ENCODE results near the gene FMNL2. TPM values are rescaled to one million over a fixed set of nuclear protein-coding genes. Genes with fewer than 3 reads are reported as not detected.

FMNL2 gene
- total RNA-seq, 1 experiment from 2014 or later, result 43.1 TPM

GRCh38 chr2:152326710-152327109 lies 8.3 kb upstream of the FMNL2 start:
- H3K36me3 ChIP-seq (ENCODE audit: insufficient read depth, low read length, poor library complexity, severe bottlenecking), result no peaks in the 10 kb centered on the region
- no peak for DNase-seq (ENCODE audit: low spot score)
- H3K27ac ChIP-seq (ENCODE audit: low read depth, low read length, poor library complexity, severe bottlenecking), result no peak overlapping the region
- BruUV-seq (replicated peaks), result no TSS peak
- ChIA-PET POLR2A (ENCODE audit: low non-redundant PET) (no interaction called here), CTCF (no interaction called here)
- no peaks in the 10 kb centered on the region for H3K9me3 ChIP-seq (ENCODE audit: low read depth, low read length, poor library complexity, severe bottlenecking)
- no peak for TF ChIP-seq CTCF (conservative IDR thresholded peaks at IDR 0.05; ENCODE audit: low read depth, low read length)
- no peak for TF ChIP-seq EZH2 (IDR thresholded peaks at IDR 0.05; ENCODE audit: borderline replicate concordance, low read depth, low read length, poor library complexity, severe bottlenecking)
- no peaks in the 10 kb centered on the region for H3K27me3 ChIP-seq (replicated peaks; ENCODE audit: insufficient read depth, low read depth, low read length, poor library complexity)
- H3K4me3 ChIP-seq (ENCODE audit: low read depth, low read length, poor library complexity, severe bottlenecking), result no peak overlapping the region
- intact Hi-C loops (cut with micrococcal nuclease; ENCODE audit: unreplicated experiment), result no loop called here
- no peaks in the 10 kb centered on the region for H3K4me1 ChIP-seq (ENCODE audit: insufficient read depth, low read length, poor library complexity, severe bottlenecking)

GRCh38 chr2:152328013-152328412 lies 7.0 kb upstream of the FMNL2 start:
- H3K27me3 ChIP-seq (replicated peaks; ENCODE audit: insufficient read depth, low read depth, low read length, poor library complexity), result no peaks in the 10 kb centered on the region
- intact Hi-C loops (cut with micrococcal nuclease; ENCODE audit: unreplicated experiment), result no loop called here
- no peak for TF ChIP-seq EZH2 (IDR thresholded peaks at IDR 0.05; ENCODE audit: borderline replicate concordance, low read depth, low read length, poor library complexity, severe bottlenecking)
- no peak for TF ChIP-seq CTCF (conservative IDR thresholded peaks at IDR 0.05; ENCODE audit: low read depth, low read length)
- no peaks in the 10 kb centered on the region for H3K4me1 ChIP-seq (ENCODE audit: insufficient read depth, low read length, poor library complexity, severe bottlenecking)
- H3K27ac ChIP-seq (ENCODE audit: low read depth, low read length, poor library complexity, severe bottlenecking), result no peak overlapping the region
- H3K36me3 ChIP-seq (ENCODE audit: insufficient read depth, low read length, poor library complexity, severe bottlenecking), result no peaks in the 10 kb centered on the region
- H3K9me3 ChIP-seq (ENCODE audit: low read depth, low read length, poor library complexity, severe bottlenecking), result no peaks in the 10 kb centered on the region
- no TSS peak for BruUV-seq (replicated peaks)
- POLR2A ChIA-PET (ENCODE audit: low non-redundant PET), result no interaction called here
- DNase-seq (ENCODE audit: low spot score), result no peak
- CTCF ChIA-PET, result no interaction called here
- no peak overlapping the region for H3K4me3 ChIP-seq (ENCODE audit: low read depth, low read length, poor library complexity, severe bottlenecking)

GRCh38 chr2:152330235-152330866 lies 4.6 kb upstream of the FMNL2 start:
- Histone ChIP-seq H3K27me3 (replicated peaks; ENCODE audit: insufficient read depth, low read depth, low read length, poor library complexity) (no peaks in the 10 kb centered on the region), H3K4me3 (ENCODE audit: low read depth, low read length, poor library complexity, severe bottlenecking) (no peak overlapping the region), H3K36me3 (ENCODE audit: insufficient read depth, low read length, poor library complexity, severe bottlenecking) (no peaks in the 10 kb centered on the region), H3K27ac (ENCODE audit: low read depth, low read length, poor library complexity, severe bottlenecking) (no peak overlapping the region), H3K9me3 (ENCODE audit: low read depth, low read length, poor library complexity, severe bottlenecking) (no peaks in the 10 kb centered on the region), H3K4me1 (ENCODE audit: insufficient read depth, low read length, poor library complexity, severe bottlenecking) (no peaks in the 10 kb centered on the region)
- DNase-seq (ENCODE audit: low spot score), result no peak
- CTCF ChIA-PET, result no interaction called here
- intact Hi-C loops (cut with micrococcal nuclease; ENCODE audit: unreplicated experiment), result no loop called here
- no TSS peak for BruUV-seq (replicated peaks)
- POLR2A ChIA-PET (ENCODE audit: low non-redundant PET), result no interaction called here
- no peak for TF ChIP-seq CTCF (conservative IDR thresholded peaks at IDR 0.05; ENCODE audit: low read depth, low read length)
- TF ChIP-seq EZH2 (IDR thresholded peaks at IDR 0.05; ENCODE audit: borderline replicate concordance, low read depth, low read length, poor library complexity, severe bottlenecking), result no peak

Data from A673 (cell line).